ENCODE results near the gene OR2T2.
"Not testable (repeated sequence)": the region's sequence is repeated elsewhere in the genome, so short reads cannot be mapped to it uniquely, and the experiment has no call there.

The OR2T2 gene

GRCh38 chr1:248453619-248454018 is 8.2 kb downstream of the OR2T2 start:
- not testable (repeated sequence) for DNase-seq

- not testable (repeated sequence) for DNase-seq
These were observed 9.6 kb downstream of the OR2T2 start for GRCh38 chr1:248455045-248455444.

GRCh38 chr1:248456635-248457034 is 11.2 kb downstream of the OR2T2 start:
- not testable (repeated sequence) for DNase-seq

- DNase-seq: not testable (repeated sequence)
These were observed 13.7 kb downstream of the OR2T2 start for GRCh38 chr1:248459117-248459516.

- DNase-seq: no peak
These were observed 25.7 kb downstream of the OR2T2 start for GRCh38 chr1:248471154-248471553.

- not testable (repeated sequence) for DNase-seq
These were observed 26.7 kb downstream of the OR2T2 start for GRCh38 chr1:248472111-248472510.

GRCh38 chr1:248473051-248473450 is 27.6 kb downstream of the OR2T2 start, which contains the start of gene OR2T3:
Gene OR2T3, plus strand, starts transcription at chr1:248473351. Its CDS starts 0 bp downstream, at chr1:248473351.
- DNase-seq: not testable (repeated sequence)

- DNase-seq: not testable (repeated sequence)
These were observed 30.2 kb downstream of the OR2T2 start for GRCh38 chr1:248475660-248476059.

- not testable (repeated sequence) for DNase-seq
These were observed 36.5 kb downstream of the OR2T2 start for GRCh38 chr1:248481686-248482579.

- not testable (repeated sequence) for DNase-seq
These were observed 42.9 kb downstream of the OR2T2 start, which contains the start of gene OR2T5 for GRCh38 chr1:248488289-248488688. Gene OR2T5, plus strand, starts transcription at chr1:248488589. Its CDS starts 0 bp downstream, at chr1:248488589.

GRCh38 chr1:248496661-248497060 is 51.2 kb downstream of the OR2T2 start:
- not testable (repeated sequence) for DNase-seq

- DNase-seq: not testable (repeated sequence)
These were observed 55.0 kb downstream of the OR2T2 start for GRCh38 chr1:248500305-248501035.

Data from fibroblast of skin of right quadriceps (primary cell).